A673 (cell line): ENCODE data around the gene HERC2.

ENCODE experiments used
- CTCF ChIP-seq: fragments of 300-800, 200-600 bp; sonication (generic); conservative IDR thresholded peaks from 2 replicates; pipeline ENCODE4 v1.5.1; 2017; ENCODE audit warnings: low read depth, mild to moderate bottlenecking, antibody characterized with exemption, low read length, moderate library complexity, mixed read lengths
- EZH2 ChIP-seq: fragments of 200-600 bp; sonication (generic); IDR thresholded peaks from 2 replicates; pipeline ENCODE4 v1.6.1; 2017; ENCODE audit warnings: borderline replicate concordance, low read depth, mild to moderate bottlenecking, mixed read lengths, antibody characterized with exemption, low read length; ENCODE audit not compliant: poor library complexity, severe bottlenecking

- TF ChIP-seq CTCF, result no peak
- no peak for TF ChIP-seq EZH2
Observed at GRCh38 chr15:28272587-28272986, 49.4 kb downstream of the HERC2 start.
